ENCODE results near the gene LEAP2.

LEAP2 gene

GRCh38 chr5:132883261-132883834 is 9.9 kb downstream of the LEAP2 start:
- DNase-seq: no peak

GRCh38 chr5:132884548-132884947 is 11.1 kb downstream of the LEAP2 start:
- no peak for DNase-seq

GRCh38 chr5:132886064-132886823 is 12.8 kb downstream of the LEAP2 start:
- DNase-seq: no peak

GRCh38 chr5:132887283-132887682 is 13.8 kb downstream of the LEAP2 start:
- no peak for DNase-seq

GRCh38 chr5:132889501-132889900 is 16.0 kb downstream of the LEAP2 start:
- no peak for DNase-seq

GRCh38 chr5:132890817-132891216 is 17.3 kb downstream of the LEAP2 start:
- no peak for DNase-seq

GRCh38 chr5:132895719-132896305 is 22.3 kb downstream of the LEAP2 start:
- no peak for DNase-seq

GRCh38 chr5:132896685-132897084 is 23.2 kb downstream of the LEAP2 start:
- DNase-seq: no peak

GRCh38 chr5:132898094-132898493 is 24.6 kb downstream of the LEAP2 start:
- DNase-seq: no peak

GRCh38 chr5:132901036-132901435 is 27.6 kb downstream of the LEAP2 start:
- no peak for DNase-seq

GRCh38 chr5:132901730-132902129 is 28.3 kb downstream of the LEAP2 start:
- no peak for DNase-seq

- no peak for DNase-seq
Observed at GRCh38 chr5:132905938-132906337, 32.5 kb downstream of the LEAP2 start.

GRCh38 chr5:132907161-132907560 is 33.7 kb downstream of the LEAP2 start:
- DNase-seq: no peak

GRCh38 chr5:132909702-132910101 is 36.2 kb downstream of the LEAP2 start:
- no peak for DNase-seq

- DNase-seq: no peak
Observed at GRCh38 chr5:132915681-132916080, 42.2 kb downstream of the LEAP2 start.

- no peak for DNase-seq
Observed at GRCh38 chr5:132916086-132916485, 42.6 kb downstream of the LEAP2 start.

All from NK-92 treated with Interleukin-12 subunit alpha and Interleukin-12 subunit beta, amount 100 ng/mL, for 24 hours (cell line).